GM23338 (cell line): ENCODE data around the gene ZNF439. TPM values are rescaled to one million over a fixed set of nuclear protein-coding genes. Genes with fewer than 3 reads are reported as not detected.
"Not testable (repeated sequence)": the region's sequence is repeated elsewhere in the genome, so short reads cannot be mapped to it uniquely, and the experiment has no call there.

Experiments
- ATAC-seq: fragments of 200-7000 bp; cut with Tn5 transposase; 3 replicates; pipeline ENCODE4 v1.9.1; 2020
- DNase-seq: peaks from one replicate; pipeline ENCODE4 v3.0.0-alpha.2; 2015; ENCODE audit warnings: low spot score
- H2AFZ ChIP-seq: fragments of 200-600 bp; sonication (generic); 2 replicates; pipeline ENCODE4 v1.8.0; 2016; ENCODE audit warnings: antibody characterized with exemption, mild to moderate bottlenecking, moderate library complexity
- H3F3A ChIP-seq: fragments of 200-600 bp; sonication (generic); replicated peaks from 2 replicates; pipeline ENCODE4 v1.8.0; 2017; ENCODE audit warnings: antibody characterized with exemption, mixed run types, low read depth
- H3K27ac ChIP-seq: fragments of 200-600 bp; sonication (generic); 2 replicates; pipeline ENCODE4 v1.6.1; 2016; ENCODE audit warnings: low read depth
- H3K27me3 ChIP-seq: fragments of 200-600 bp; sonication (generic); 2 replicates; pipeline ENCODE4 v1.8.0; 2016; ENCODE audit warnings: mild to moderate bottlenecking, mixed run types, moderate library complexity; ENCODE audit not compliant: insufficient read depth
- H3K36me3 ChIP-seq: fragments of 200-600 bp; sonication (generic); 2 replicates; pipeline ENCODE4 v1.8.0; 2016; ENCODE audit warnings: mild to moderate bottlenecking; ENCODE audit not compliant: insufficient read depth
- H3K4me1 ChIP-seq: fragments of 200-600 bp; sonication (generic); 2 replicates; pipeline ENCODE4 v1.8.0; 2016; ENCODE audit warnings: mild to moderate bottlenecking, moderate library complexity; ENCODE audit not compliant: insufficient read depth
- H3K4me2 ChIP-seq: fragments of 200-600 bp; sonication (generic); 2 replicates; pipeline ENCODE4 v1.7.1; 2017; ENCODE audit warnings: mixed run types
- H3K4me3 ChIP-seq: fragments of 200-600 bp; sonication (generic); 2 replicates; pipeline ENCODE4 v1.6.1; 2016; ENCODE audit warnings: mixed run types
- H3K79me2 ChIP-seq: fragments of 200-600 bp; sonication (generic); replicated peaks from 2 replicates; pipeline ENCODE4 v1.8.0; 2017; ENCODE audit warnings: mild to moderate bottlenecking; ENCODE audit not compliant: insufficient read depth
- H3K9me2 ChIP-seq: fragments of 200-600 bp; sonication (generic); 2 replicates; pipeline ENCODE4 v1.8.0; 2017; ENCODE audit not compliant: insufficient read depth
- H4K20me1 ChIP-seq: fragments of 200-600 bp; sonication (generic); replicated peaks from 2 replicates; pipeline ENCODE4 v1.8.0; 2017; ENCODE audit warnings: mild to moderate bottlenecking; ENCODE audit not compliant: insufficient read depth
- H3K27ac Mint-ChIP-seq: 2 replicates; pipeline ENCODE4 v1.8.0; 2020; ENCODE audit warnings: inconsistent platforms, mild to moderate bottlenecking, moderate library complexity, mixed read lengths
- H3K27me3 Mint-ChIP-seq: 3 replicates; pipeline ENCODE4 v1.8.0; 2022; ENCODE audit warnings: low read depth, mild to moderate bottlenecking, moderate library complexity, mixed read lengths, inconsistent platforms; ENCODE audit not compliant: insufficient read depth, poor library complexity
- H3K36me3 Mint-ChIP-seq: 3 replicates; pipeline ENCODE4 v1.8.0; 2021; ENCODE audit warnings: low read depth, mild to moderate bottlenecking, inconsistent platforms, moderate library complexity, mixed read lengths
- H3K4me1 Mint-ChIP-seq: 3 replicates; pipeline ENCODE4 v1.8.0; 2020; ENCODE audit warnings: mild to moderate bottlenecking, inconsistent platforms, mixed read lengths
- H3K4me3 Mint-ChIP-seq: 3 replicates; pipeline ENCODE4 v1.8.0; 2021; ENCODE audit warnings: moderate library complexity, mild to moderate bottlenecking, inconsistent platforms, mixed read lengths
- H3K9me3 Mint-ChIP-seq: 3 replicates; pipeline ENCODE4 v1.8.0; 2020; ENCODE audit warnings: moderate library complexity, mild to moderate bottlenecking, inconsistent platforms, mixed read lengths
- CREB1 ChIP-seq: fragments of 250-450 bp; sonication (Bioruptor Pico); IDR thresholded peaks from 2 replicates; pipeline ENCODE4 v1.5.0; 2020; ENCODE audit warnings: low read depth, mild to moderate bottlenecking, moderate library complexity
- CTCF ChIP-seq, 2 experiments: fragments of 200-600 bp in 1 of 2; sonication (generic) in 1 of 2; conservative IDR thresholded peaks; 2 replicates each; pipeline versions ENCODE4 v1.5.1 to v1.6.1; 2016 to 2017; ENCODE audit warnings: antibody characterized with exemption in 2 of 2, low read depth in 2 of 2, mild to moderate bottlenecking in 2 of 2, moderate library complexity in 1 of 2
- ETS1 ChIP-seq: IDR thresholded peaks from 2 replicates; pipeline ENCODE4 v1.6.1; 2016; ENCODE audit warnings: antibody characterized with exemption
- EZH2 ChIP-seq: fragments of 200-600 bp; sonication (generic); IDR thresholded peaks from one replicate; pipeline ENCODE4 v1.8.0; 2017; ENCODE audit warnings: antibody characterized with exemption, mild to moderate bottlenecking, low read depth; ENCODE audit not compliant: unreplicated experiment
- EZH2phosphoT487 ChIP-seq: fragments of 200-600 bp; sonication (generic); IDR thresholded peaks from one replicate; pipeline ENCODE4 v1.8.1; 2018; ENCODE audit warnings: antibody characterized with exemption; ENCODE audit not compliant: unreplicated experiment
- JUNB ChIP-seq: IDR thresholded peaks from one replicate; pipeline ENCODE4 v1.6.1; 2016; ENCODE audit warnings: antibody characterized with exemption; ENCODE audit not compliant: unreplicated experiment
- NANOG ChIP-seq: IDR thresholded peaks from 2 replicates; pipeline ENCODE4 v1.6.1; 2016; ENCODE audit warnings: antibody characterized with exemption, borderline replicate concordance
- POLR2AphosphoS5 ChIP-seq: IDR thresholded peaks from 2 replicates; pipeline ENCODE4 v1.6.1; 2016; ENCODE audit warnings: antibody characterized with exemption, low read depth
- REST ChIP-seq: IDR thresholded peaks from one replicate; pipeline ENCODE4 v1.6.1; 2018; ENCODE audit warnings: antibody characterized with exemption; ENCODE audit not compliant: unreplicated experiment
- STAT1 ChIP-seq: IDR thresholded peaks from one replicate; pipeline ENCODE4 v1.6.1; 2016; ENCODE audit warnings: antibody characterized with exemption; ENCODE audit not compliant: unreplicated experiment
- ZNF114 ChIP-seq: fragments of 250-450 bp; sonication (Bioruptor Pico); IDR thresholded peaks from 2 replicates; pipeline ENCODE4 v1.5.0; 2020; ENCODE audit warnings: mild to moderate bottlenecking, moderate library complexity
- ZNF331 ChIP-seq: fragments of 250-450 bp; sonication (Bioruptor Pico); IDR thresholded peaks from 2 replicates; pipeline ENCODE4 v1.5.0; 2020; ENCODE audit warnings: low read depth, mild to moderate bottlenecking, moderate library complexity
- polyA plus RNA-seq: library from polyadenylated mRNA; unstranded; fragments of >200 nt; fragmentation: Nextera tagmentation; extraction: Ambion mirVana; gene quantifications from 2 replicates; pipeline ENCODE4 v1.2.1, GENCODE V29; 2016
- total RNA-seq: library from RNA; depleted of rRNA; stranded (reverse); fragments of >200 nt; shearing (Covaris generic); gene quantifications from 2 replicates; pipeline ENCODE4 v1.2.3, GENCODE V29; 2014

Gene ZNF439
- total and polyA plus RNA-seq, 2 experiments from 2014 or later: 4.5 to 6.6 TPM

- DNase-seq: peak; percentile 56
- H3K79me2 ChIP-seq, H3K4me2 ChIP-seq, ATAC-seq, H3K36me3 ChIP-seq, H4K20me1 ChIP-seq, H3F3A ChIP-seq, H3K27ac ChIP-seq, H2AFZ ChIP-seq, H3K27me3 Mint-ChIP-seq, H3K9me2 ChIP-seq, H3K4me3 ChIP-seq, H3K4me3 Mint-ChIP-seq, H3K4me1 Mint-ChIP-seq, H3K27ac Mint-ChIP-seq, H3K4me1 ChIP-seq, H3K27me3 ChIP-seq: not testable (repeated sequence)
- Mint-ChIP-seq H3K9me3 (peaks cover 100% of the 10 kb centered on the region), H3K36me3 (peaks cover 44% of the 10 kb centered on the region)
- peak; percentile 56 to 60 for TF ChIP-seq CTCF (conservative IDR thresholded peaks at IDR 0.05; ENCODE audit: low read depth in 2 of 2)
Observed at GRCh38 chr19:11879687-11880266, 31.3 kb downstream of the ZNF439 start.

- no peak overlapping the region for H3K27ac Mint-ChIP-seq
- Histone ChIP-seq H2AFZ (0 out of 2 replicates have a peak overlapping the region, but pooled peaks have one; percentile 25), H3F3A (no peaks in the 10 kb centered on the region), H3K4me2 (no peak overlapping the region), H4K20me1 (no peaks in the 10 kb centered on the region), H3K4me3 (no peak overlapping the region), H3K27me3 (no peaks in the 10 kb centered on the region), H3K27ac (no peak overlapping the region), H3K36me3 (no peaks in the 10 kb centered on the region), H3K9me2 (no peaks in the 10 kb centered on the region), H3K4me1 (no peaks in the 10 kb centered on the region), H3K79me2 (no peaks in the 10 kb centered on the region)
- H3K27me3 Mint-ChIP-seq: peaks cover 5% of the 10 kb centered on the region
- no peak for DNase-seq
- ATAC-seq: no peak
- no peak overlapping the region for H3K4me3 Mint-ChIP-seq
- H3K9me3 Mint-ChIP-seq: peaks cover 100% of the 10 kb centered on the region
- no peaks in the 10 kb centered on the region for H3K4me1 Mint-ChIP-seq
- peaks cover 41% of the 10 kb centered on the region for H3K36me3 Mint-ChIP-seq
- TF ChIP-seq CTCF (conservative IDR thresholded peaks at IDR 0.05; ENCODE audit: low read depth in 2 of 2): no peak
- no peak for TF ChIP-seq EZH2phosphoT487
- no peak for TF ChIP-seq ZNF331 (CRISPR knock-in tag)
- no peak for TF ChIP-seq STAT1
- TF ChIP-seq JUNB: no peak
- no peak for TF ChIP-seq POLR2AphosphoS5
- no peak for TF ChIP-seq ETS1
- no peak for TF ChIP-seq REST
- TF ChIP-seq ZNF114: no peak
- no peak for TF ChIP-seq EZH2
- no peak for TF ChIP-seq NANOG
- no peak for TF ChIP-seq CREB1 (CRISPR knock-in tag)
Observed at GRCh38 chr19:11880598-11880997, 32.1 kb downstream of the ZNF439 start.
